ENCODE measurements around the gene RAD1. TPM values are rescaled to one million over a fixed set of nuclear protein-coding genes. Genes with fewer than 3 reads are reported as not detected.

Gene RAD1
- total RNA-seq, 1 experiment from 2014 or later, result 33.4 TPM

DNA sequence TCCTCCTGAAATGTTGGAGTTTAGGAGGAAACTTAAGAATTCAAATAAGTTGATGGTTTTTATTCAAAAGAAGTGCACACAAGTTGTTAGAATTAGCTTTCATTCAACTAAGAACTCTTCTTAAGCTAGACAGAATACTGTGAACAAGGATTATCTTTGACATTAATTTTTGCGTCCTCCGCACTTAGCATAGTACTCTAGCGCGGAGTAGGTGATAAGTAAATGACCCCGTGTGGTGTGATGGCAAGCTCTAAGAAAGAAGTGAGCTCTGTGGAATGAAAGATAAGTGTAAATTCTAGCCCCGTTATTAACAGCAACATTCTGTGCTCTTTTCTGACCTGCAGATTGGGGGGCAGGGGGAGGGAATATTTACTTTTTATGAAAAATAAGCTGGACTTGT, 1.2 kb upstream of the RAD1 start:
- DNase-seq (ENCODE audit: low read depth), result no peak

DNA sequence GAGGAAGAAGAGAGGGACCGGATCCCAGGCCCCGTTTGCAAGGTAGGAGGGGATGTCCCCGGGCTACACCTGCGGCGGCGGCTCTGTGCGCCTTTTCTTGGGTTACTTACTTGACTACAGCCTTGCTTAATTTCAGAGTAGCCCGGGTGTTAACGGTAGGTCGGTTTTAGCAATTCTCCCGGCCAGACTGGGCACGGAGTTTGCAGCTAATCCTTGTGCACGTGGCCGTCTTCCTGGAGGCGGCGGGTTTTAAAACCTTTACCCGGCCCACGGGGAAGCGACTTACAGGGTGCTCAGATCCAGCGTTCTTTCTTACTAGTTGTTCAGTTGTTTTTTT, 520 bp upstream of the RAD1 start:
- no peak for DNase-seq (ENCODE audit: low read depth)

DNA sequence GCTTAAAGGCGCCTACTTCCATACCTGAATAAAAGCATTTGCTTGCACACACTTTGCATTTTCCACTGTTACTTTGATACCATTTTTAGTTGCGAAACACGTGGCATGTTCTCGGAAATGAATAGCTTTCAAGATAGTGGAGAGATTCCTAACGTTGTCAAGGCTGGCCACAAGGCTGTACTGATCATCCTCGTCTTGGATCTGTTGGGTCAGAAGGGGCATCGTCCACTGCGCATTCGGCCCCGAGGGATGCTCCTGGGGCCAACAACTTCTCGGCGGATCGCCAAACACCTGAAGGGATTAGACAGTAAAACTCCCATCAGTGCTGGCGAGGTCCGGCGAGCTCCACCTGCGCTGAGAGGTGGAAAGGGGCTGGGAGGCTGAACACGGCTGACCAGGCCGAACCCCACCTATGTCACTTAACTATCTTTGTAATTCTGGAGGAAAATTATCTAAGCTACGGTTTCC, 599 bp downstream of the RAD1 start:
- DNase-seq (ENCODE audit: low read depth), result peak; percentile 8

DNA sequence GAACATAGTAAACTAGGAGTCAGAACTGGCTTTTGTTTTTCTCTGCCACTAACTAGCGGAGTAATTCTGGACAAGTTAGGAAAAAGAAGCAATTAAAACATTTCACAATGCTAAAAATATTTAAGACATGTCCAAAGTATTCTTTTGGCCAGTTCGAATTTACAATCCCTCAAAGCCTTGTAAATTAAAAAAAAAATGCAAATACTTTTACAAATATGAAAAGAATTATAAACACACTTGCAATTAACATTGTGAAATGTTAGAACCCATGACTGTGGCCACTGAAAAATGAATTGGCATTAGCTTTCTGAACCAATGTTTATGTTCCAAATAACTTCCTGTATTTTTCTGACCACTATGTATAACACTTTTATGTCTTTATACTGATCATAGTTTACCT, 2.2 kb downstream of the RAD1 start:
- DNase-seq (ENCODE audit: low read depth), result no peak

DNA sequence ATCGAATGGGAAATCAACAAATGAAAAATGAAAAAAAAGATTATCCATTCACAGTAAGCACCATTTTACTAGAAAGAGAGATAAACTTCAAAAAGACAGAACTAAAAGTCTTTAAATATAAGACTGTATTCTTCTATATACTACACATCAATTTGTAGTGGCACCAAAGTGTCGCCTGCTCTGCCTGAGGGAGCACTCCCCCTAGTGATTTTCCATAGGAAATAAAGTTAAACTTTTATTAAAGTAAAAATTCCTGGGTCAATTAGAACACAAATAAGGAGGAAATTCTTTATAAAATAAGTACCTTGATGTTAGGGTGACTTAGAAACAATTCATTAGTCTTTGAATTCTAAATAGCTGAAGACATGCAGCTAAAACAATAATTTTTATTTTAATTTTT, 9.7 kb downstream of the RAD1 start:
- DNase-seq (ENCODE audit: low read depth), result no peak

DNA sequence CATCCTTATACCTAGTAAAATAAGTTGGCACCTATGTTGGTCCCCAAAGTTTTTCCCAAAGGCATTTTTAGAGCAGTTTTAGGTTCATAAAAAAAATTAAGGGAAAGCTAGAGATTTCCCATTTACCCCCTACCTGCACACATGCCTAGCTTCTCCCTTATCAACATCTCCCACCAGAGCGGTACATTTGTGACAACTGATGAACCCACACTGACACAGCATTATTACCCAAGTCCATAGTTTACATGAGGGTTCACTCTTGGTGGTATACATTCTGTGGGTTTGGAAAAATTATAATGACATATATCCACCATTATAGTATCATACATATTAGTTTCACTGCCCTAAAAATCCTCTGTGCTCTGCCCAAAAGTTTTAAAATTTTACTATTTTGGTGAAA, 12.0 kb downstream of the RAD1 start:
- no peak for DNase-seq (ENCODE audit: low read depth)

DNA sequence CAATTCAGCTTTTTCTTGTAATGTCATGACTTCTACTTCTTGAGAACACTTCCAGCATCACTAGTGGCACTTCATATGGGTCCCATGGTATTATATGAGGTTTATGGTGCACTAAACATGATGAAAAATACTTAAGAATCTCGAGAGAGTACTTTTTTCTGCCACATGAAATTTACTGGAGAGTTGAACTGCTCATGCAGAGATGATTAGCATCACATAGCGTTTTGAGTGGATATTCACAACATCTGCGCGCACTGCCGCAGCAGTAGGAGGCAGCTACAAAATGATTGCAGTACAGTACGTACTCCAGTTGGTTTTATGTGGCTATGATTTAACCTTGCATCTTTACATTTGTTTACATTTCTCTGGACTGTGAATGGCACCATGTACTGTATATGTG, 14.7 kb downstream of the RAD1 start:
- DNase-seq (ENCODE audit: low read depth), result no peak

DNA sequence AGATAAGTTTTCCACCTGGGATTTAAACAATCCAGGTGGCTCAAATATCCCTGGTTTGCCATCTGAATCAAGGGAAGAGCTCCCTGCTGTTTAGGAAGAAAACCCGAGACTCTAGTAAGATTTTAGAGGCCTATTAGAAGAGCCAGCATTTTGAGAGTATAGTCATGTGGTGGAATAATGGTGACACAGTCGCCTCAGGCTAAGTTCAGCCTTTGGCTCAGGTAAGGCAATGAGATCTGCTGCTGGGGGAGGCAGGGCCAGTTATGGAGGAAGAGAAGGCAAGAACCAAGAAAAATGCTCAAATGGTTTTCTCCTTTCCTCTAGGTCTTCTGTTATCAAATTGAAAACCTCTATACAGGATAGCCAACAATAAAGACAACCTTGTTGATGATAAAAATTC, 16.2 kb downstream of the RAD1 start:
- no peak for DNase-seq (ENCODE audit: low read depth)

DNA sequence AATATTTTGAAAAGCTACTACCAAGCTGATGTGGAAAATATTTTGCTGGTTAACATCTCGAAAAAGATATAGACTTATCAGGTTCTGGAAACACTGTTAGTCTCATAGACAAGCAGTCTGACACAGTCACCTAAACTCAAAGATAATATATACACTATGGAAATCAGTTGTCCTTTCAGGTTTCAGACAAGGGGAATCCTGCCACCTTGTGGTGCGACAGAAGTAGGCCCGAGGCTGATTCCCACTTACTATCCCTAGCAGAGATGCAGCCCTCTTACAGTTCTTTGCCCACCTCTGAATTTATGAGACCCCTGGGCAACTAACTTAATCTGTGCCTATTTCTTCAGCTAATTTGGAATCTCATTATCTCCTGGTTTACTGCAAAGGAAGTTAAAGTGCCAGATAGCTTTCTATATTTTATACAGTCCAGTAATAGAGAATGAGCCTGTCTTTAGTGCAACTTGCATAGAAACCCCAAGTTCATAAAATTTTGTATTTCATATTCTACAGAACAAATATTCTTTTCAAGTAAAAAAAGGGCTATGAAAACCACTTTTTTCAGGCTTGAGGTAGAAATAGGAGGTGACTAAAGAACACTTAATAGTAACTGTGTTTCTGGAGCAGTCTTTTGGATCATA, 16.9 kb downstream of the RAD1 start:
- peak; percentile 63 for DNase-seq (ENCODE audit: low read depth)

DNA sequence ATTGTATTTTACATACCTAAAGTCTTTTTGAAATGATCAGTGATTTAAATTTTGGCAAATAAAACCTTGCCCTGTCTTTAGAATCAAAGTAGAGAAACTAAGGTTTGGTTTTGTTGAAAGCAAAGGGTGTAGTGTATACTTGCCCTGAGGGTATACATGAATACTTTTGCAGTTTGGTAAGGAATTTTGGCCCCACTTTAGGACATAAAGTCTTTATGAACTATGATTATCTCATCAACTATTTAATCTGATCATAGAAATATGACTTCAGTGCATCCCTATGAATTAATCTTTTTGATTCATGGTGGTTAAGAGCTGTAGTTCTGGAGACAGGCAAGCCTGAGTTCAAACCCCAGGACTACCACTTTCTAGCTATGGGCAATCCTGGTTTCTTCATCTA, 17.7 kb downstream of the RAD1 start:
- no peak for DNase-seq (ENCODE audit: low read depth)

DNA sequence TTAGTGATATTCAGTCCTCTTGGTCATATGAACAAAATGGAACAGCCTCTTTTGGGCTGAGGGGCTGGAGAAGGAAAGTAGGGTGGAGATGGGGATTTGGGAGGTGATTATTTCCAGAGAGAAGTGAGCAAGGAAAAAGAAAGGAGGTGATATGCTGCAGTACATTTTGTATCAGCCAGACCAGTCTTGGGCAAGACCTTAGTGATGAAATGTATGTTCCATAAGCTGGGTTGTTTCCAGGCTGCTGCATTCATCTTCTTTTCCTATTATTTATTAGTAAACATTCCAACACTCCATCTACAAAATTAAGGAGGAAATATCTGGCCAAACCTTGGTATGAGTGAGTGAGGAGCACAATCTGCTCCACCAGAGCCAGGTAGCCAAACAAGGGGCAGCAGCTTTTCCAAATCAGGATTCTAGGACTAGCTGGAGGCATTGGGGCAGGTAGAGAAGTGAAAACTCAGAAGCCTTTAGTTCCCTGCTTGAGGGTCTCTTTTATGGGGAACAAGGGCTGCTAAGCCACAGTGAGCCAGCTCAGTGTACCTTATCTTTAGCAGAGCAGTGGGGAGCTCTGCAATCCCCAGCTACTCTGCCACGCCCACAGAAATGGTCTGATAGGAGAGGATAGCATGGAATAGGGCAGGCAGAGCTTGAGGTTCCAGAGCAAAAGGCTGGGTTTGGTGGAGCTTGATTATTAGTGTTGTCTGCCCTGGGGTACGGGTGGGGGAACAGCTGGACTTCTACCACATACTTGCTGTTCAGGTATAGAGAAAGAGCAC, 19.5 kb downstream of the RAD1 start:
- no peak for DNase-seq (ENCODE audit: low read depth)

DNA sequence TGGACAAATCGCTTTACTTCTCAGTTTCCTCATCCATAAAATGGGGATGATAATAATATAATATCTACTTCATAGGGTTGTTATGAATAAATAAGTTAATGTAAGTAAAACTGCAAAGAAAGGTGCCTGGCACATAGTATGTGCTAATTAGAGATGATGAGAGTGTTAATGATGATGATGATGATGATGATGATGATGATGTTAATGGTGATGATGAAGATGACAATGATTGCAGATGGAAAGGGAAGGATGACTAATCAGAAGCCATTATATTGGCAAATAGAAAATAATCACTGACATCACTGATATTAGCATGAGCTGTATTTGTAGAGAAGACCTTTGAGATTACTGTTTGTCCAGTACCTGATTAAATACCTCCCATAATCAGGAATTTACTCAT, 20.6 kb downstream of the RAD1 start:
- DNase-seq (ENCODE audit: low read depth), result no peak

DNA sequence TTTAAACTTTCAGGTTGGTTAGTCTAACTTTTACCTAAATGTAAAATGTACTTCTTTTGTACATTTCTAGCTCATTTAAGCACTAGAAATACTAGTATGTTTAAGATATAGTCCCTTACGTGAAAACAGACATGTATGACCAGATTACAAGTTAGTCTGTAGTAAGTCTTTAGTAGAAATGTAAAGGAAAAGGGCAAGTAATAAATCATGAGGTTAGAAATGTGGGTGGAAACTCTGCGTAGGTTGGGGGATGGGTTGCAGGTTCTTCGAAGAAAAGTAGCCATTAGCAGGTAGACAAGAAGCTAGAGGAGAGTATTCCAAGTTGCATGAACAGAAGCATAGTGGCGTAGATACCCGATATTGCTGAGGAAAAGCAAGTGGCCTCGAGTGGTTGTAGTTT, 22.9 kb downstream of the RAD1 start:
- no peak for DNase-seq (ENCODE audit: low read depth)

DNA sequence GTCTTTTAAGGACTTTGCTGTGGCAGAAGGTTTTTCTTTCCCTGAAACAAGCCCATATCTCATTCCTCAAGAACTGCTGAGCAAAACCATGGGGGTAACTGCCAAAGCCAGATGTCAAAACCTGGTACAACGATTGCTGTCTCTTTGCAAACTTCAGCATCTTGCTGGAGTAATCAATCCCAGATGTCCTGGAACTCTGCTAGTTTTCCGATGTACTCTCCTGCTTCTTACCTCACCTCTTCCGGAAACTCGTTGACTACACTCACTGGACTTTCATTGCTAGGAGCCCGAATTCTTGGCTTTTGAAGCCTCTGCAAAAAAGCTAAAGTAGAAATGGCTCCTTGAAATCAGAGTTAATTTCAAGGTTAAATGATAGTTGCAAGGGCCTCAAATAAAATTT, 23.3 kb downstream of the RAD1 start:
- no peak for DNase-seq (ENCODE audit: low read depth)

DNA sequence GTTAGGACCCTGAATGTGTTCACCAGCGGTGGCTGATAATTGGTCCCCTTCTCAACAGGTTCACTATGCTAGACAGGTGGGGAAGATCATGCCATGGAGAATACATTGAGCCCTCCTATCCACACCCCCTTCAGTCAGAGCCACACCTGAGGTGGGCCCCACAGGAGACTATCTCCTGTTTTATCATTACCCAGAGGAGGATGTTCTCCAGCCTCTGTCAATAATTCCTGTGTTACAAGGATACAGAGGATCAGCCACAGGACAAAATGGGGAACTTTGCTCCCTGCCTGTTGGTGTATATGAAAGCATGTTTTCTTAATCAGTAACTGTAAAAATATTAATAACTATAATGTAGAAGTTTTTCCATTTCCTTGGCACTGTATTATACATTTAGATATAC, 25.9 kb downstream of the RAD1 start:
- no peak for DNase-seq (ENCODE audit: low read depth)

DNA sequence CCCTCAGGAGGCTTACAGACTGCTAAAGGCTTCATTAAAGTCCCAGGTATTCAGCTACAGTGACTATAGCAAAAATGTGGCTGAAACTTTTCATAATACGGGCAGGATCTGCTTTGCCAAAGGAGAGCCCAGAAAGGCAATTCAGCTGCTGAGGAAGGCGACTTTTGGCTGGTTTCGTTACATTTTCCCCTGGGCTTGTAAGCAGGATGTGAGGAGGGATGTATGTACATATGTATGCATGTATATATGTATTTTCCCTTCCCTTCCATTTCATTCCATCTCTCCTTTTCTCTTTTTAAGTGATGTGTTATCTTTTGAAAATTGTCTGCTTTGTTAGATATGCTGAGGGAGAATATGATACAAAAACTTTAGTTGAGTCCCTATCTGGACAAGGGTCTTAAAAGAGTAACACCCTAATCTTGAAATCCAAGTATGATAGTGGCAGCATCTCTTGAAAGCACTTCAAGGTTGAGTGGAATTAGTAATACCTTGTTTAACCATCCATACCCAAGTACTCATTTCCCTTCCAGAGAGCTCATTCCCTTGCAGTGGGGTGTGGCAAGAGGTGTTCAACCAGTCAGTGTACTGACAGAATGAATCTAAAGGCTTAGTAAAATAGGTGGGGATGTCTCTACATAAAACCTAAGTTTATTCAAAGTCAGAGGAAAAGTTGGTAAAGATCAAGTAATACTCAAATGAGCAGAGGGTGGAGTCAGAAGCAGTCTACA, 28.7 kb downstream of the RAD1 start:
- no peak for DNase-seq (ENCODE audit: low read depth)

DNA sequence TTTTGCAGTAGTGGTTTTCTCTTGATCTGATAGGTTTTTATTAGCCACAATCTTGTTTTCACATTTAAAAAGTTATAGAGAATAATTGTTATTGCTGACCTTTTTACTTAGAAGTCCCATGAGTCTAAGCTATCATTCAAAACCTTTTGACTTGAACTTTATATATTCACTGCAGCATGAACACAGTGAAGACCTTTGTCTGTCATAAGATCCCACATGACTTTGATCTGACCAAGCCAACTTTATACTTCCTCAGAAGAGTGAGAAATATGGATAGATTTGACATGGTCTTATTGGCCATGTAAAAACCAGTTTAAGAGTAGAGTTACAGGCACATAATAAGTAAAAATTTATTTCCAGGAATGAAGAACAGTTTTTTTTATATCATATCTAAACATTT, 34.1 kb downstream of the RAD1 start:
- no peak for DNase-seq (ENCODE audit: low read depth)

DNA sequence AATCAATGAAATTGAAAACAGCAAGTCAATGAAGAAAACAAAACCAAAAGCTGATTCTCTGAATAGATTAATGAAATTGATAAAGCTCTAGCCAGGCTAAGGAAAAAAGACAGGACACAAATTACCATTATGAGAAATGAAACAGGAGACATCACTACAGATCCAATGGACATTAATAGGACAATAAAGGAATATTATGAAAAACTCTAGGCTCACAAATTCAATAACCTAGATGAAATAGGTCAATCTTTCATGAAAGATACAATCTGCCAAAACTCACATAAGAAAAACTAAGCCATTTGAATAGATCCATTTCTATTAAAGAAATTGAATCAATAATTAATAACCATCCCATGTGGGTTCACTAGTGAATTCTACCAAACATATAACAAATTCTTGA, 39.0 kb downstream of the RAD1 start:
- DNase-seq (ENCODE audit: low read depth), result no peak

DNA sequence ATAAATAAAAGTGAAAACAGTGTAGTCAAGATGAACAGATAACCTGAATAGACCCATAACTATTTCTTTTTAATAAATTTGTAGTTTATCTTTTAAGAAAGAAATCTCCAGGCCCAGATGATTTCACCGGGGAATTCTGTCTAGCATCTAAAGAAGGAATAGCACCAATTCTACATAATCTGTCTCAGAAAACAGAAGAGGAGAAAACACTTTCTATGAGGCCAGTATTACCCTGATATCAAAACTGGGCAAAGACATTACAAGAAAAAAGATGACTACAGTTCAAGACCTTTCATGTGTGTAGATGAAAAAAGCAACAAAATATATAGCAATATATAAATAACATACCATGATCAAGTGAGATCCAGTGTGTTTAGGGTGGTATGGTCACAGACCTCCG, 44.9 kb downstream of the RAD1 start:
- DNase-seq (ENCODE audit: low read depth), result no peak

DNA sequence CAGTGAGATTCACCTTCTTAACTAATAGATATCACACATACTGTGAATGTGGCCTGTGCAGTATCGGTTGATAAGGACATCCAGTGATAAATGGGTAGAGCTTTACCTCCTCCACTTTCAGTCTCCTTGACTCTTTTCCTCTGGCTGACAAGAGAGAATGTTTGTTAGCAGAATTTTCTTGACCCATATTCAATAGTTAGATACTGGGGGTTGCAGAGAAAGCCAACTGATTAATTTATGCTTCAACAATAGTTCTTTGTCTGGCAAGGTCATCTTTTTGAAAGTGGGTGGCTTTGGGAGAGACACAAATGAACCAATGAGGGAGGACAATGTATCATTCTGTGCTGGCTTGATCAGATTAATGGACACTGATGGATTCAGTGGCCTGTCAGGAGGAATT, 46.0 kb downstream of the RAD1 start:
- DNase-seq (ENCODE audit: low read depth), result no peak

DNA sequence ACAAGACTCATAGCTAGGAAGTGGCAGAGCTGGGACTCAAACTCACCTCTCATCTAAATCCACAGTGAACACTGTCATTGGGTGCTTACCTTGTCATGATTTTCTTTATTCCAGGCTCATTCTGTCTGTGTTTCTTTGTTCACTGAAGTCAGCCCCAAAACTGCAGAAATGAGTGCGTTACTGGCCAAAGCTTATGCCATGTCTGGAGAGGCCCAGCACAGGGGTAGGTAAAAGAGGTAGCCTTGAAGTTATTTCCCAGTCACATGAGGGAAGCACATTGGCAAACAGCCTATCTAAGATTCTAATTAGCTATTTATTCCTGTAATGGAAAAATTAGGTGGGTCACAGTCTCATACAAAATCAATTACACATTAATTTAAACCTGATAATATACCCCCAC, 46.5 kb downstream of the RAD1 start:
- no peak for DNase-seq (ENCODE audit: low read depth)

DNA sequence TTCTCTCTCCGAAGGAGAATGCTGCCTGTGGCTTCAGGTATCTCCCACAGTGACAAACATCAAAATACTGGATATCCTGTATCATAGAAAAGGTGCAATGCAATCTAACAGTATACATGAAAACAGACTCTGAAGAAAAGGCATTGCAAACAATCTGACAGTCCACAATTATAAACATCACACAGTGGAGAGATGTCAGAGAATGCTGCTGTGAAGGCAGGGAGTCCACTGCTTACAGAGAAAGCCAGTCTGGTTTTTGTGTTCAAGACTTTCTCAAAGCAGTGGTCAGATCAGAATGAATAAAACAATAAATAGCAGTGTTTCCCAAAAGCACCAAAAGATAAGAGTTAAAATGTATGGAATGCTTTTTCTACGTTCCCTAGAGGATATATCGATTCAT, 47.6 kb downstream of the RAD1 start:
- no peak for DNase-seq (ENCODE audit: low read depth)

DNA sequence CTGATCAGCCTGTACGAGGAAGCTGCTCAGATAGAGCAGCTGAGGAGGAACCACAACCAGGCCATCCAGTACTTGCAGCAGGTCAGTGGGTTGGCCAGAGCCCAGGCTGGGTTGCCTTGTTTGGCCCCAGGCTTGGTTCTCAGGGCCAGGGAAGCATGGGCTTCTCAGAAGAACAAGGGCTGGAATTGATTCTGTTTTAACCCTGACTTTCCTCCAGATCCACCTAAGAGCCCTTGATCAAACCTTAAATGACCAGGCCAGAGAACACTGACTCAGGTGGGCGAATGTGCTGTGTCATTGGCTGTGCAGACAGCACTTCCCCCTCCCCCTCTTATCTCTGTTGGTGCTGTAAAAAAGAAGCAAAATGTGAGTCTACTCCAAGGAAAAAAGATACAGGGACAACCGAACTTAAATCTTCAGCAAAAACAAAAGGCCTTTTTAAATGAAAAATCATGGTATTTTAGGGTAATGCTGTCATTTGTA, 48.3 kb downstream of the RAD1 start:
- DNase-seq (ENCODE audit: low read depth), result peak; percentile 6

Data from Daoy (cell line).